HFFc6 (cell line): ENCODE results near the gene SPTLC1. TPM values are rescaled to one million over a fixed set of nuclear protein-coding genes. Genes with fewer than 3 reads are reported as not detected.
"Not testable (repeated sequence)": the region's sequence is repeated elsewhere in the genome, so short reads cannot be mapped to it uniquely, and the experiment has no call there.

ENCODE experiments used
- DNase-seq: peaks from one replicate; pipeline ENCODE4 v3.0.0-alpha.2; 2018
- H3K27ac Mint-ChIP-seq: 2 replicates; pipeline ENCODE4 v1.8.0; 2020; ENCODE audit warnings: mild to moderate bottlenecking, mixed read lengths
- H3K27me3 Mint-ChIP-seq: 2 replicates; pipeline ENCODE4 v1.8.0; 2021; ENCODE audit warnings: mild to moderate bottlenecking, moderate library complexity, mixed read lengths; ENCODE audit not compliant: insufficient read depth
- H3K36me3 Mint-ChIP-seq: 2 replicates; pipeline ENCODE4 v1.8.0; 2021; ENCODE audit warnings: low read depth, mixed read lengths
- H3K4me1 Mint-ChIP-seq: 2 replicates; pipeline ENCODE4 v1.8.0; 2020; ENCODE audit warnings: low read depth, mixed read lengths
- H3K4me3 Mint-ChIP-seq: 2 replicates; pipeline ENCODE4 v1.8.0; 2020; ENCODE audit warnings: mild to moderate bottlenecking, moderate library complexity, mixed read lengths
- H3K9me3 Mint-ChIP-seq: 2 replicates; pipeline ENCODE4 v1.8.0; 2020; ENCODE audit warnings: mild to moderate bottlenecking, mixed read lengths
- CTCF ChIP-seq: fragments of 200-600 bp; sonication (generic); IDR thresholded peaks from 2 replicates; pipeline ENCODE4 v1.5.0; 2021; ENCODE audit warnings: antibody characterized with exemption, mild to moderate bottlenecking
- total RNA-seq, 6 experiments: library from RNA; stranded (reverse); fragmentation: NEBNext Ultra II Directional; extraction: Animal tissue kit (Norgen Biotek cat#: 25700); gene quantifications; 2 replicates in 1 of 6; 3 replicates in 5 of 6; pipeline ENCODE4 v1.2.3, GENCODE V29; 2021

The SPTLC1 gene
- total RNA-seq, 6 experiments from 2014 or later: 56.2 to 67.2 (median 63.5) TPM

- Mint-ChIP-seq H3K27ac (no peak overlapping the region), H3K36me3 (no peaks in the 10 kb centered on the region), H3K9me3 (no peaks in the 10 kb centered on the region), H3K4me3 (no peak overlapping the region), H3K27me3 (peaks cover 3% of the 10 kb centered on the region), H3K4me1 (peaks cover 9% of the 10 kb centered on the region)
- DNase-seq: no peak
- no peak for TF ChIP-seq CTCF
Measured at GRCh38 chr9:92004045-92004392, 111.2 kb downstream of the SPTLC1 start.

- Mint-ChIP-seq H3K27me3 (peaks cover 3% of the 10 kb centered on the region), H3K27ac (no peak overlapping the region), H3K9me3 (no peaks in the 10 kb centered on the region), H3K4me3 (no peak overlapping the region), H3K4me1 (peaks cover 9% of the 10 kb centered on the region), H3K36me3 (no peaks in the 10 kb centered on the region)
- TF ChIP-seq CTCF: no peak
- no peak for DNase-seq
Measured at GRCh38 chr9:92003308-92004044, 111.7 kb downstream of the SPTLC1 start.

GRCh38 chr9:92001948-92002347, 113.3 kb downstream of the SPTLC1 start:
- DNase-seq, H3K27ac Mint-ChIP-seq, H3K4me1 Mint-ChIP-seq, H3K36me3 Mint-ChIP-seq, H3K9me3 Mint-ChIP-seq, H3K27me3 Mint-ChIP-seq, H3K4me3 Mint-ChIP-seq: not testable (repeated sequence)

GRCh38 chr9:92001244-92001643, 114.0 kb downstream of the SPTLC1 start:
- H3K9me3 Mint-ChIP-seq: no peaks in the 10 kb centered on the region
- H3K27ac Mint-ChIP-seq: no peak overlapping the region
- peaks cover 9% of the 10 kb centered on the region for H3K4me1 Mint-ChIP-seq
- H3K4me3 Mint-ChIP-seq: no peak overlapping the region
- no peak for TF ChIP-seq CTCF
- peak; percentile 45 for DNase-seq
- peaks cover 3% of the 10 kb centered on the region for H3K27me3 Mint-ChIP-seq
- H3K36me3 Mint-ChIP-seq: no peaks in the 10 kb centered on the region

GRCh38 chr9:91995000-91995655, 120.1 kb downstream of the SPTLC1 start:
- Mint-ChIP-seq H3K27ac (no peak overlapping the region), H3K4me1 (peaks cover 18% of the 10 kb centered on the region), H3K9me3 (no peaks in the 10 kb centered on the region), H3K36me3 (no peaks in the 10 kb centered on the region), H3K4me3 (no peak overlapping the region), H3K27me3 (peaks cover 8% of the 10 kb centered on the region)
- no peak for TF ChIP-seq CTCF
- DNase-seq: no peak

GRCh38 chr9:91994422-91994821, 120.8 kb downstream of the SPTLC1 start:
- Mint-ChIP-seq H3K27me3 (peaks cover 8% of the 10 kb centered on the region), H3K9me3 (no peaks in the 10 kb centered on the region), H3K27ac (no peak overlapping the region), H3K4me3 (no peak overlapping the region), H3K4me1 (peaks cover 18% of the 10 kb centered on the region), H3K36me3 (no peaks in the 10 kb centered on the region)
- DNase-seq: no peak
- TF ChIP-seq CTCF: no peak
